SK-N-SH (cell line): ENCODE results near the gene C10orf62. TPM values are rescaled to one million over a fixed set of nuclear protein-coding genes. Genes with fewer than 3 reads are reported as not detected.
"Not testable (repeated sequence)": the region's sequence is repeated elsewhere in the genome, so short reads cannot be mapped to it uniquely, and the experiment has no call there.

Experiments used
- CTCF ChIA-PET: fragments of 300-600, 350-600 bp; formaldehyde crosslinking; extraction: SDS; loops from one replicate; lab custom pipeline; 2021; lab: Yijun Ruan, JAX
- POLR2A ChIA-PET: fragments of 350-600 bp; sonication (Branson Sonifier 250); formaldehyde crosslinking; extraction: SDS; loops from one replicate; lab custom pipeline; 2020; ENCODE audit warnings: antibody characterized with exemption, inconsistent platforms; lab: Yijun Ruan, JAX
- DNase-seq: peaks from one replicate; pipeline ENCODE4 v3.0.0; 2012
- H2AFZ ChIP-seq: fragments of 200-600 bp; sonication (generic); 2 replicates; pipeline ENCODE4 v1.8.1; 2016; ENCODE audit warnings: antibody characterized with exemption, mild to moderate bottlenecking, low read depth
- H3F3A ChIP-seq: fragments of 200-600 bp; sonication (generic); replicated peaks from 2 replicates; pipeline ENCODE3; 2016; ENCODE audit warnings: antibody characterized with exemption, mild to moderate bottlenecking; ENCODE audit not compliant: insufficient read depth
- H3K27ac ChIP-seq, 2 experiments: fragments of 200-500 bp in 1 of 2; fragments of 200-600 bp in 1 of 2; sonication (Bioruptor generic) in 1 of 2; sonication (generic), shearing (Covaris generic) in 1 of 2; 2 replicates each; pipeline versions ENCODE4 v1.5.1 to v1.6.1; 2014 to 2016; ENCODE audit warnings: low read depth in 2 of 2, inconsistent platforms in 1 of 2, low read length in 1 of 2, mild to moderate bottlenecking in 1 of 2, mixed read lengths in 1 of 2
- H3K27me3 ChIP-seq: fragments of 200-600 bp; sonication (generic), shearing (Covaris generic); 2 replicates; pipeline ENCODE4 v1.6.1; 2016; ENCODE audit warnings: mixed run types; ENCODE audit not compliant: insufficient read depth
- H3K36me3 ChIP-seq, 2 experiments: fragments of 200-500 bp in 1 of 2; fragments of 200-600 bp in 1 of 2; sonication (Bioruptor generic) in 1 of 2; sonication (generic) in 1 of 2; replicated peaks in 1 of 2; 2 replicates each; pipeline versions ENCODE3 to v1.5.1; 2014 to 2016; ENCODE audit warnings: low read length in 1 of 2, mild to moderate bottlenecking in 1 of 2; ENCODE audit not compliant: insufficient read depth in 2 of 2, control insufficient read depth in 1 of 2
- H3K4me1 ChIP-seq, 2 experiments: fragments of 200-500 bp in 1 of 2; fragments of 200-600 bp in 1 of 2; sonication (Bioruptor generic) in 1 of 2; sonication (generic), shearing (Covaris generic) in 1 of 2; 2 replicates each; pipeline versions ENCODE4 v1.5.1 to v1.6.1; 2014 to 2016; ENCODE audit warnings: low read depth in 1 of 2, low read length in 1 of 2, mixed run types in 1 of 2; ENCODE audit not compliant: insufficient read depth in 2 of 2, control insufficient read depth in 1 of 2
- H3K4me2 ChIP-seq: fragments of 200-600 bp; sonication (generic), shearing (Covaris generic); 2 replicates; pipeline ENCODE4 v1.6.1; 2017; ENCODE audit warnings: mixed run types
- H3K4me3 ChIP-seq, 2 experiments: fragments of 200-500 bp in 1 of 2; fragments of 200-600 bp in 1 of 2; sonication (Bioruptor generic) in 1 of 2; sonication (generic), shearing (Covaris generic) in 1 of 2; 2 replicates each; pipeline versions ENCODE4 v1.5.1 to v1.8.1; 2014 to 2016; ENCODE audit warnings: low read depth in 2 of 2, inconsistent platforms in 1 of 2, low read length in 1 of 2, mild to moderate bottlenecking in 1 of 2, mixed read lengths in 1 of 2, moderate library complexity in 1 of 2
- H3K79me2 ChIP-seq: fragments of 200-600 bp; sonication (generic); 2 replicates; pipeline ENCODE4 v1.8.1; 2017; ENCODE audit warnings: mild to moderate bottlenecking; ENCODE audit not compliant: insufficient read depth
- H3K9ac ChIP-seq: fragments of 200-600 bp; sonication (generic); 2 replicates; pipeline ENCODE4 v1.6.1; 2017; ENCODE audit warnings: mixed run types
- H3K9me2 ChIP-seq: fragments of 200-600 bp; sonication (generic); 2 replicates; pipeline ENCODE4 v1.6.1; 2017; ENCODE audit warnings: mixed run types
- H3K9me3 ChIP-seq: fragments of 200-600 bp; sonication (generic); 2 replicates; pipeline ENCODE4 v1.6.1; 2017; ENCODE audit warnings: mixed run types, mild to moderate bottlenecking, moderate library complexity
- H4K20me1 ChIP-seq: fragments of 200-600 bp; sonication (generic); 2 replicates; pipeline ENCODE4 v1.6.1; 2017; ENCODE audit warnings: mild to moderate bottlenecking, mixed run types; ENCODE audit not compliant: insufficient read depth
- ELF1 ChIP-seq: IDR thresholded peaks from 2 replicates; pipeline ENCODE4 v1.4.0; 2012
- EP300 ChIP-seq, 2 experiments: IDR thresholded peaks; 2 replicates each; pipeline versions ENCODE4 v1.4.0 to v1.6.1; 2012; ENCODE audit warnings: borderline replicate concordance in 1 of 2, low read depth in 1 of 2, low read length in 1 of 2
- FOSL2 ChIP-seq: IDR thresholded peaks from 2 replicates; pipeline ENCODE4 v1.4.0; 2012; ENCODE audit warnings: low read depth, mild to moderate bottlenecking, moderate library complexity, borderline replicate concordance
- GATA2 ChIP-seq: sonication (generic); formaldehyde crosslinking; IDR thresholded peaks from 2 replicates; pipeline ENCODE4 v1.5.0; 2020; ENCODE audit warnings: mild to moderate bottlenecking, missing genetic modification reagents
- MAX ChIP-seq: IDR thresholded peaks from 2 replicates; pipeline ENCODE4 v1.4.0; 2012; ENCODE audit warnings: low read depth
- MEF2A ChIP-seq: IDR thresholded peaks from 2 replicates; pipeline ENCODE4 v1.4.0; 2012; ENCODE audit warnings: low read depth, borderline replicate concordance
- NRF1 ChIP-seq: IDR thresholded peaks from 2 replicates; pipeline ENCODE4 v1.6.1; 2012; ENCODE audit warnings: low read depth, mild to moderate bottlenecking, low read length
- POLR2AphosphoS5 ChIP-seq: IDR thresholded peaks from 2 replicates; pipeline ENCODE4 v1.6.1; 2012; ENCODE audit warnings: low read depth, low read length
- RFX5 ChIP-seq: IDR thresholded peaks from 2 replicates; pipeline ENCODE4 v1.6.1; 2012; ENCODE audit warnings: mild to moderate bottlenecking, improper control_type of control experiment, low read length
- RXRA ChIP-seq: IDR thresholded peaks from 2 replicates; pipeline ENCODE4 v1.4.0; 2012; ENCODE audit warnings: low read depth, mild to moderate bottlenecking, borderline replicate concordance
- SIN3A ChIP-seq: IDR thresholded peaks from 2 replicates; pipeline ENCODE4 v1.6.1; 2012; ENCODE audit warnings: low read depth, mild to moderate bottlenecking, low read length, moderate library complexity, borderline replicate concordance
- TAF1 ChIP-seq: IDR thresholded peaks from 2 replicates; pipeline ENCODE4 v1.6.1; 2012; ENCODE audit warnings: low read depth, mild to moderate bottlenecking, low read length, moderate library complexity, borderline replicate concordance
- TCF12 ChIP-seq: IDR thresholded peaks from 2 replicates; pipeline ENCODE4 v1.4.0; 2012
- WGBS: methylation state at CpG from one replicate; pipeline ENCODE4 v1.1.6; 2017; ENCODE audit warnings: low lambda C conversion rate; 5-methylcytosine and 5-hydroxymethylcytosine counted together
- polyA plus RNA-seq, 3 experiments: library from polyadenylated mRNA; depleted of rRNA; stranded (reverse); fragments of >200 nt; gene quantifications; 2 replicates each; pipeline ENCODE4 v1.2.3, GENCODE V29; 2012
- TF ChIP-seq, protein P1 (sequence below): fragments of 150-350 bp; IDR thresholded peaks from 2 replicates; pipeline ENCODE4 v1.6.1; 2016; ENCODE audit warnings: mild to moderate bottlenecking, low read depth, low read length

Gene C10orf62
- polyA plus RNA-seq, 1 of the 3 experiments (the other 2 are of a cell fraction): 0.07 TPM

- H3F3A ChIP-seq, H3K4me1 ChIP-seq, H3K79me2 ChIP-seq, H3K9ac ChIP-seq, H3K4me3 ChIP-seq, H3K9me3 ChIP-seq, H2AFZ ChIP-seq, H3K4me2 ChIP-seq, H3K36me3 ChIP-seq, POLR2A ChIA-PET, H3K27me3 ChIP-seq, H3K9me2 ChIP-seq, H3K27ac ChIP-seq, DNase-seq, CTCF ChIA-PET, H4K20me1 ChIP-seq: not testable (repeated sequence)
- WGBS: 97% methylated on average over 5 of the region's 5 CpGs
Measured at GRCh38 chr10:97562329-97562728, 27.2 kb upstream of the C10orf62 start.

- Histone ChIP-seq H4K20me1 (no peaks in the 10 kb centered on the region), H3F3A (no peaks in the 10 kb centered on the region), H3K79me2 (0 out of 2 replicates have a peak, but pooled peaks cover 3% of the 10 kb centered on the region), H3K36me3 (no peaks in the 10 kb centered on the region), H3K27me3 (no peaks in the 10 kb centered on the region), H3K27ac (no peak overlapping the region), H3K4me2 (no peak overlapping the region), H2AFZ (no peak overlapping the region), H3K4me1 (no peaks in the 10 kb centered on the region), H3K9me3 (no peaks in the 10 kb centered on the region), H3K9ac (no peak overlapping the region), H3K9me2 (no peaks in the 10 kb centered on the region), H3K4me3 (no peak overlapping the region)
- no peak for DNase-seq
- TF ChIP-seq TAF1 (no peak), ELF1 (no peak), EP300 (IDR thresholded peaks at IDR 0.05; ENCODE audit: borderline replicate concordance in 1 of 2, low read depth in 1 of 2, low read length in 1 of 2) (no peak), FOSL2 (no peak)
- ChIA-PET CTCF (no interaction called here), POLR2A (no interaction called here)
- 96% methylated on average over 4 of the region's 4 CpGs for WGBS
Measured at GRCh38 chr10:97563337-97563736, 26.2 kb upstream of the C10orf62 start.

- peaks cover 0 to 5% of the 10 kb centered on the region in 2 experiments for H3K36me3 ChIP-seq
Measured at GRCh38 chr10:97564776-97565175, 24.7 kb upstream of the C10orf62 start.

More at GRCh38 chr10:97564776-97565175, 24.7 kb upstream of the C10orf62 start:
- TF ChIP-seq SIN3A (no peak), MEF2A (no peak), RXRA (no peak), TCF12 (no peak), POLR2AphosphoS5 (no peak), MAX (no peak), GATA2 (CRISPR knock-in tag) (no peak), NRF1 (no peak), RFX5 (no peak)
- TF ChIP-seq, protein P1, sequence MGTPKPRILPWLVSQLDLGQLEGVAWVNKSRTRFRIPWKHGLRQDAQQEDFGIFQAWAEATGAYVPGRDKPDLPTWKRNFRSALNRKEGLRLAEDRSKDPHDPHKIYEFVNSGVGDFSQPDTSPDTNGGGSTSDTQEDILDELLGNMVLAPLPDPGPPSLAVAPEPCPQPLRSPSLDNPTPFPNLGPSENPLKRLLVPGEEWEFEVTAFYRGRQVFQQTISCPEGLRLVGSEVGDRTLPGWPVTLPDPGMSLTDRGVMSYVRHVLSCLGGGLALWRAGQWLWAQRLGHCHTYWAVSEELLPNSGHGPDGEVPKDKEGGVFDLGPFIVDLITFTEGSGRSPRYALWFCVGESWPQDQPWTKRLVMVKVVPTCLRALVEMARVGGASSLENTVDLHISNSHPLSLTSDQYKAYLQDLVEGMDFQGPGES: no peak
- H3F3A ChIP-seq: no peaks in the 10 kb centered on the region
- H3K4me3 ChIP-seq: no peak overlapping the region
- no peak for DNase-seq
- CTCF ChIA-PET: interaction anchor here (0.8 to 1.6 kb wide), 3 partner anchors 12 to 144 kb away, joined by 3 to 4 read pairs (median 4); no protein-coding TSS in a partner anchor
- H3K27me3 ChIP-seq: no peaks in the 10 kb centered on the region
- H4K20me1 ChIP-seq: no peaks in the 10 kb centered on the region
- no peaks in the 10 kb centered on the region for H3K9me2 ChIP-seq
- H3K27ac ChIP-seq: no peak overlapping the region
- POLR2A ChIA-PET: no interaction called here
- 96% methylated on average over 4 of the region's 4 CpGs for WGBS
- no peak overlapping the region for H2AFZ ChIP-seq
- no peaks in the 10 kb centered on the region; a peak in 1 of 4 replicates for H3K4me1 ChIP-seq
- H3K79me2 ChIP-seq: 0 out of 2 replicates have a peak, but pooled peaks cover 3% of the 10 kb centered on the region
- no peak overlapping the region for H3K4me2 ChIP-seq
- no peaks in the 10 kb centered on the region for H3K9me3 ChIP-seq
- H3K9ac ChIP-seq: no peak overlapping the region
